ENCODE results near the gene HNMT.
A peak's percentile ranks its signal among the peaks of the same experiment; 100 is the strongest.
"Not testable (repeated sequence)": the region's sequence is repeated elsewhere in the genome, so short reads cannot be mapped to it uniquely, and the experiment has no call there.

Gene HNMT

GRCh38 chr2:138016351-138017087 is 52.2 kb downstream of the HNMT start:
- no peak for DNase-seq

GRCh38 chr2:138017824-138018223 is 53.6 kb downstream of the HNMT start:
- DNase-seq = no peak

- no peak for DNase-seq
Observed at GRCh38 chr2:138018866-138019688, 54.8 kb downstream of the HNMT start.

GRCh38 chr2:138020432-138020831 is 56.2 kb downstream of the HNMT start:
- DNase-seq = no peak

- DNase-seq = no peak
Observed at GRCh38 chr2:138021154-138021553, 56.9 kb downstream of the HNMT start.

GRCh38 chr2:138023298-138023697 is 59.0 kb downstream of the HNMT start:
- DNase-seq = no peak

- DNase-seq = no peak
Observed at GRCh38 chr2:138023976-138024375, 59.7 kb downstream of the HNMT start.

- no peak for DNase-seq
Observed at GRCh38 chr2:138026111-138027020, 62.1 kb downstream of the HNMT start.

GRCh38 chr2:138028538-138028937 is 64.3 kb downstream of the HNMT start:
- no peak for DNase-seq

GRCh38 chr2:138029276-138029675 is 65.0 kb downstream of the HNMT start:
- no peak for DNase-seq

GRCh38 chr2:138030459-138030858 is 66.2 kb downstream of the HNMT start:
- DNase-seq = no peak

- DNase-seq = no peak
Observed at GRCh38 chr2:138032334-138032733, 68.1 kb downstream of the HNMT start.

- DNase-seq = no peak
Observed at GRCh38 chr2:138034536-138034935, 70.3 kb downstream of the HNMT start.

- no peak for DNase-seq
Observed at GRCh38 chr2:138035608-138036217, 71.4 kb downstream of the HNMT start.

GRCh38 chr2:138036522-138036921 is 72.2 kb downstream of the HNMT start:
- no peak for DNase-seq

GRCh38 chr2:138037090-138037489 is 72.8 kb downstream of the HNMT start:
- DNase-seq = no peak

GRCh38 chr2:138040616-138041015 is 76.3 kb downstream of the HNMT start:
- DNase-seq = no peak

- DNase-seq = no peak
Observed at GRCh38 chr2:138042311-138042710, 78.0 kb downstream of the HNMT start.

GRCh38 chr2:138043588-138043987 is 79.3 kb downstream of the HNMT start:
- not testable (repeated sequence) for DNase-seq

- no peak for DNase-seq
Observed at GRCh38 chr2:138058427-138058826, 94.2 kb downstream of the HNMT start.

- no peak for DNase-seq
Observed at GRCh38 chr2:138059487-138060300, 95.4 kb downstream of the HNMT start.

- peak; percentile 66 for DNase-seq
Observed at GRCh38 chr2:138060301-138060635, 96.0 kb downstream of the HNMT start.
